IMR-90 (cell line): ENCODE data around the gene NCAPD3.

Experiments used
- BHLHE40 ChIP-seq: fragments of 150-350 bp; IDR thresholded peaks from 2 replicates; pipeline ENCODE4 v1.6.1; 2016; ENCODE audit warnings: mild to moderate bottlenecking, low read depth, low read length
- CEBPB ChIP-seq: IDR thresholded peaks from 2 replicates; pipeline ENCODE4 v1.6.1; 2012; ENCODE audit warnings: low read depth, low read length, improper control_type of control experiment
- CHD1 ChIP-seq: IDR thresholded peaks from 2 replicates; pipeline ENCODE4 v1.6.1; 2012; ENCODE audit warnings: low read depth, low read length, improper control_type of control experiment
- CTCF ChIP-seq: conservative IDR thresholded peaks from 2 replicates; pipeline ENCODE4 v1.5.1; 2012; ENCODE audit warnings: mild to moderate bottlenecking, low read depth, low read length, improper control_type of control experiment
- FOS ChIP-seq: fragments of 150-350 bp; IDR thresholded peaks from 2 replicates; pipeline ENCODE4 v1.6.1; 2016; ENCODE audit warnings: low read depth, low read length
- MAFK ChIP-seq: IDR thresholded peaks from 2 replicates; pipeline ENCODE4 v1.6.1; 2012; ENCODE audit warnings: low read depth, low read length, improper control_type of control experiment
- MAZ ChIP-seq: IDR thresholded peaks from 2 replicates; pipeline ENCODE4 v1.6.1; 2012; ENCODE audit warnings: low read depth, mild to moderate bottlenecking, low read length, improper control_type of control experiment, moderate library complexity, borderline replicate concordance
- MXI1 ChIP-seq: IDR thresholded peaks from 2 replicates; pipeline ENCODE4 v1.6.1; 2012; ENCODE audit warnings: low read depth, mild to moderate bottlenecking, low read length, moderate library complexity, borderline replicate concordance
- NFE2L2 ChIP-seq: fragments of 150-350 bp; IDR thresholded peaks from 2 replicates; pipeline ENCODE4 v1.6.1; 2016; ENCODE audit warnings: low read depth, mild to moderate bottlenecking, low read length
- POLR2A ChIP-seq: IDR thresholded peaks from 2 replicates; pipeline ENCODE4 v1.6.1; 2012; ENCODE audit warnings: mild to moderate bottlenecking, low read depth, low read length
- RAD21 ChIP-seq: IDR thresholded peaks from 2 replicates; pipeline ENCODE4 v1.6.1; 2012; ENCODE audit warnings: low read length, improper control_type of control experiment
- RFX5 ChIP-seq: IDR thresholded peaks from 2 replicates; pipeline ENCODE4 v1.8.0; 2012; ENCODE audit warnings: low read depth, mild to moderate bottlenecking, low read length, moderate library complexity
- SMC3 ChIP-seq: fragments of 150-350 bp; IDR thresholded peaks from 2 replicates; pipeline ENCODE4 v1.6.1; 2016; ENCODE audit warnings: low read depth, mild to moderate bottlenecking, antibody characterized with exemption, low read length, moderate library complexity
- USF2 ChIP-seq: fragments of 150-350 bp; IDR thresholded peaks from 2 replicates; pipeline ENCODE4 v1.6.1; 2017; ENCODE audit warnings: mild to moderate bottlenecking, antibody characterized with exemption, low read length, low read depth

- TF ChIP-seq CTCF (no peak), FOS (no peak), POLR2A (no peak), SMC3 (no peak), RAD21 (no peak), NFE2L2 (no peak), USF2 (no peak), MXI1 (no peak), RFX5 (no peak), MAZ (no peak), CEBPB (no peak), MAFK (no peak), CHD1 (no peak), BHLHE40 (no peak)
Measured at GRCh38 chr11:134240592-134240991, 16.8 kb upstream of the NCAPD3 start.
